MM.1S (cell line): ENCODE data around the gene GJA5.

ENCODE experiments used
- DNase-seq: peaks from one replicate; pipeline ENCODE4 v3.0.0-alpha.2; 2015
- H2AFZ ChIP-seq: fragments of 300-600 bp; sonication (generic); 2 replicates; pipeline ENCODE4 v1.6.0; 2016; ENCODE audit warnings: antibody characterized with exemption, low read length
- H3F3A ChIP-seq: fragments of 300-600 bp; sonication (generic); 2 replicates; pipeline ENCODE4 v1.6.1; 2016; ENCODE audit warnings: mild to moderate bottlenecking, antibody characterized with exemption, low read length, moderate library complexity, mixed read lengths; ENCODE audit not compliant: insufficient read depth
- H3K27ac ChIP-seq: fragments of 300-600 bp; sonication (generic); 2 replicates; pipeline ENCODE4 v1.5.1; 2016; ENCODE audit warnings: mild to moderate bottlenecking, low read length
- H3K27me3 ChIP-seq: fragments of 300-600 bp; sonication (generic); replicated peaks from 2 replicates; pipeline ENCODE4 v1.6.0; 2016; ENCODE audit warnings: low read length; ENCODE audit not compliant: insufficient read depth
- H3K36me3 ChIP-seq: fragments of 300-600 bp; sonication (generic); replicated peaks from 2 replicates; pipeline ENCODE4 v1.6.1; 2016; ENCODE audit warnings: mild to moderate bottlenecking, low read length, mixed read lengths; ENCODE audit not compliant: insufficient read depth
- H3K4me1 ChIP-seq: fragments of 300-600 bp; sonication (generic); 2 replicates; pipeline ENCODE4 v1.6.1; 2016; ENCODE audit warnings: low read length, mixed read lengths
- H3K4me2 ChIP-seq: fragments of 300-600 bp; sonication (generic); 2 replicates; pipeline ENCODE4 v1.6.0; 2016; ENCODE audit warnings: low read depth, low read length
- H3K4me3 ChIP-seq: fragments of 300-600 bp; sonication (generic); 2 replicates; pipeline ENCODE4 v1.5.1; 2016; ENCODE audit warnings: low read length, mixed read lengths
- H3K79me2 ChIP-seq: fragments of 300-600 bp; sonication (generic); 2 replicates; pipeline ENCODE4 v1.6.1; 2016; ENCODE audit warnings: mixed run types, low read length, mixed read lengths
- H3K9ac ChIP-seq: fragments of 300-600 bp; sonication (generic); 2 replicates; pipeline ENCODE4 v1.6.1; 2016; ENCODE audit warnings: low read length, mixed read lengths
- H3K9me2 ChIP-seq: fragments of 300-600 bp; sonication (generic); replicated peaks from 2 replicates; pipeline ENCODE4 v1.6.1; 2016; ENCODE audit warnings: mild to moderate bottlenecking, low read length, mixed read lengths; ENCODE audit not compliant: insufficient read depth
- H3K9me3 ChIP-seq: fragments of 300-600 bp; sonication (generic); replicated peaks from 2 replicates; pipeline ENCODE4 v1.6.1; 2016; ENCODE audit warnings: mild to moderate bottlenecking, low read length, mixed read lengths; ENCODE audit not compliant: insufficient read depth
- H4K20me1 ChIP-seq: fragments of 300-600 bp; sonication (generic); 2 replicates; pipeline ENCODE4 v1.6.1; 2016; ENCODE audit warnings: mild to moderate bottlenecking, low read length, moderate library complexity, mixed read lengths; ENCODE audit not compliant: insufficient read depth
- EZH2 ChIP-seq: fragments of 300-600 bp; sonication (generic); optimal IDR thresholded peaks from 2 replicates; pipeline ENCODE3; 2017; ENCODE audit warnings: low read depth, mild to moderate bottlenecking, antibody characterized with exemption, low read length, mixed read lengths
- EZH2phosphoT487 ChIP-seq: fragments of 300-600 bp; sonication (generic); IDR thresholded peaks from 2 replicates; pipeline ENCODE4 v1.6.1; 2018; ENCODE audit warnings: antibody characterized with exemption, low read length
- TF ChIP-seq, protein P1 (sequence below): fragments of 300-600 bp; sonication (generic); IDR thresholded peaks from 2 replicates; pipeline ENCODE4 v1.5.1; 2016; ENCODE audit warnings: antibody characterized with exemption, low read length, mixed read lengths

Gene GJA5

DNA sequence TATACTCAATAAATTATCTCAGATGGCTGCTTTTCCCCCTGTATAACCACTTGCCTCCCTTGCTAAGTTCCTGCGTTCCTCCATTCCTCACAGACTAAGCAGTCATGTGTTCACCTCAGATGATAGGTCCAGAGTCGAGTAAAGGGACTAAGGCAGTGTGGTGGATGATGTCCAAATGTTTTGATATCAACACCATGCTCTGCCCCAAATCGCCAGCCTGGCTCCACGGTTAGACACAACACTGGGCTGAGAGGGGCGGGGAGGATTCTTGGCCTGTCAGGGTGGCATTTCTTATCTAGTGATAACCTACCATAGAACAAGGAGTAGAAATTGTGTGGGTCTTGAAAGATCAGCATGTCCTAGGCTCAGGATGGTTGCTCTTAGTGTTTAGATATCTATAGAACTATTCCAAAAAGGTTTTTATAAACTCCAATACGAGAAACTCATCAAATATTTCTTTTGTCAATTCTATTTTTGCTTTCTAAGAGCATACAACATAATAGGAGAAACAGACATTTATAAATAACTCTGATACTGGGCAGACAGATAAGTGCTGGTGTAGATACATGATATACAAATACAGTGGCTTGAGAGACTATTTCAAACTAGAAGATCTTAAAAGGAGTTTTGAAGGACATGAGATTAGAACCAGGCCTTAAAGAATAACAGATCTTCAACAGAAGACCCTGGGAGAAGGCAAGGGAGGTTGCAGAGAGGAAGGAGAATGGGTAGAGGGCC is 21.5 kb downstream of the GJA5 start:
- no peaks in the 10 kb centered on the region for H3K79me2 ChIP-seq
- no peaks in the 10 kb centered on the region for H3K4me1 ChIP-seq
- H3K9me3 ChIP-seq, result no peaks in the 10 kb centered on the region
- H3K9me2 ChIP-seq, result no peaks in the 10 kb centered on the region
- no peak for TF ChIP-seq EZH2
- TF ChIP-seq, protein P1, sequence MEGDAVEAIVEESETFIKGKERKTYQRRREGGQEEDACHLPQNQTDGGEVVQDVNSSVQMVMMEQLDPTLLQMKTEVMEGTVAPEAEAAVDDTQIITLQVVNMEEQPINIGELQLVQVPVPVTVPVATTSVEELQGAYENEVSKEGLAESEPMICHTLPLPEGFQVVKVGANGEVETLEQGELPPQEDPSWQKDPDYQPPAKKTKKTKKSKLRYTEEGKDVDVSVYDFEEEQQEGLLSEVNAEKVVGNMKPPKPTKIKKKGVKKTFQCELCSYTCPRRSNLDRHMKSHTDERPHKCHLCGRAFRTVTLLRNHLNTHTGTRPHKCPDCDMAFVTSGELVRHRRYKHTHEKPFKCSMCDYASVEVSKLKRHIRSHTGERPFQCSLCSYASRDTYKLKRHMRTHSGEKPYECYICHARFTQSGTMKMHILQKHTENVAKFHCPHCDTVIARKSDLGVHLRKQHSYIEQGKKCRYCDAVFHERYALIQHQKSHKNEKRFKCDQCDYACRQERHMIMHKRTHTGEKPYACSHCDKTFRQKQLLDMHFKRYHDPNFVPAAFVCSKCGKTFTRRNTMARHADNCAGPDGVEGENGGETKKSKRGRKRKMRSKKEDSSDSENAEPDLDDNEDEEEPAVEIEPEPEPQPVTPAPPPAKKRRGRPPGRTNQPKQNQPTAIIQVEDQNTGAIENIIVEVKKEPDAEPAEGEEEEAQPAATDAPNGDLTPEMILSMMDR, result no peak
- TF ChIP-seq EZH2phosphoT487, result no peak
- no peak overlapping the region for H3K4me2 ChIP-seq
- no peak overlapping the region for H3K4me3 ChIP-seq
- no peaks in the 10 kb centered on the region for H4K20me1 ChIP-seq
- H2AFZ ChIP-seq, result no peak overlapping the region
- no peaks in the 10 kb centered on the region for H3F3A ChIP-seq
- H3K36me3 ChIP-seq, result no peaks in the 10 kb centered on the region
- no peak overlapping the region for H3K27ac ChIP-seq
- H3K27me3 ChIP-seq, result no peaks in the 10 kb centered on the region
- no peak for DNase-seq
- no peak overlapping the region for H3K9ac ChIP-seq

DNA sequence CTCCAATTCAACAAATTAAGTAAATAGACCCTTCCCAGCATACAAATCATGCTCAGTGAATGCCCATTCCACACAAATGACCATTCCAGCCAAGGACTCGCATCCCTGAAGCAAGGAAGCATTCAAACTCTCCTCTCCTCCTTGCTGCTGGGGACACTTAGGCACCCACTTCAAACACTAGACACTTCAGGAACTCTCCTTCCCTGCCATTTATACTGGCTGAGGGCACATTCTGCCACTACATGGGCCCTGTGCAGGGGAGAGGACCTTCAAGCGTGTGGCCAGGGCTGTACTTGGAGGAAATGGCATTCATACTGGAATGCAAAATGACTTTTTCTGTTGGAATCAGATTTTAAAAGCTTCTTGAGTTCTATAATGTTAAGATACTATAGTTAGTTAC is 22.3 kb downstream of the GJA5 start:
- no peak for DNase-seq
- Histone ChIP-seq H3K36me3 (no peaks in the 10 kb centered on the region), H3K27me3 (no peaks in the 10 kb centered on the region), H3K9me2 (no peaks in the 10 kb centered on the region), H3F3A (no peaks in the 10 kb centered on the region), H3K4me2 (no peak overlapping the region), H3K9ac (no peak overlapping the region), H3K79me2 (no peaks in the 10 kb centered on the region), H4K20me1 (no peaks in the 10 kb centered on the region), H3K4me3 (no peak overlapping the region), H3K27ac (no peak overlapping the region), H2AFZ (no peak overlapping the region), H3K9me3 (no peaks in the 10 kb centered on the region), H3K4me1 (no peaks in the 10 kb centered on the region)
- no peak for TF ChIP-seq EZH2
- TF ChIP-seq, protein P1, result no peak
- no peak for TF ChIP-seq EZH2phosphoT487

DNA sequence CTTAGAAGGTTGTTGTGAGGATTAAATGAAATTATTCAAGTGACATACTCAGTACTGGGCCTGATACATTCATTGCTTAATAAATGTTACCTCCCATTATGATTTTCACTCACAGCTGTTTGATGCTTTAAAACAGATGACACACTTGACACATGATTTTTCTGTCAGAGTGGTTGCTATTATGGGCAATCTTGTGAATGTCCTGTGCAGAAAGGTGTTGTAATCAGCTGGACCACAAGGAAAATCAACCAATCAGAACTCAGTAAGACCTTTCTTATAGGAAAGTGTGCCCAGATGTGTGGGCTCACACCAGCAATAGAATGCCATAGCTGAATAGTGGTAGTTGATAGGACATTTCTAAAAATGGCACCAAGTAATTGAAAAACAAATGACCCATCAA is 23.5 kb downstream of the GJA5 start:
- Histone ChIP-seq H3K4me1 (no peaks in the 10 kb centered on the region), H3K9me2 (no peaks in the 10 kb centered on the region)
- TF ChIP-seq EZH2, result no peak
- TF ChIP-seq, protein P1, result no peak

More for the DNA sequence above, 23.5 kb downstream of the GJA5 start:
- Histone ChIP-seq H3K4me3 (no peak overlapping the region), H2AFZ (no peak overlapping the region), H3K36me3 (no peaks in the 10 kb centered on the region), H4K20me1 (no peaks in the 10 kb centered on the region), H3K79me2 (no peaks in the 10 kb centered on the region), H3K9me3 (no peaks in the 10 kb centered on the region), H3K4me2 (no peak overlapping the region), H3K27me3 (no peaks in the 10 kb centered on the region), H3F3A (no peaks in the 10 kb centered on the region), H3K9ac (no peak overlapping the region), H3K27ac (no peak overlapping the region)
- no peak for DNase-seq
